ENCODE measurements around the gene JAZF1. TPM values are rescaled to one million over a fixed set of nuclear protein-coding genes. Genes with fewer than 3 reads are reported as not detected.

Gene JAZF1
- total and polyA plus RNA-seq, 10 of the 15 experiments (the other 5 are each of a cell fraction or from before 2014, with no cell fraction given), result 0.04 to 0.82 (median 0.15) TPM; not detected in 3

DNA sequence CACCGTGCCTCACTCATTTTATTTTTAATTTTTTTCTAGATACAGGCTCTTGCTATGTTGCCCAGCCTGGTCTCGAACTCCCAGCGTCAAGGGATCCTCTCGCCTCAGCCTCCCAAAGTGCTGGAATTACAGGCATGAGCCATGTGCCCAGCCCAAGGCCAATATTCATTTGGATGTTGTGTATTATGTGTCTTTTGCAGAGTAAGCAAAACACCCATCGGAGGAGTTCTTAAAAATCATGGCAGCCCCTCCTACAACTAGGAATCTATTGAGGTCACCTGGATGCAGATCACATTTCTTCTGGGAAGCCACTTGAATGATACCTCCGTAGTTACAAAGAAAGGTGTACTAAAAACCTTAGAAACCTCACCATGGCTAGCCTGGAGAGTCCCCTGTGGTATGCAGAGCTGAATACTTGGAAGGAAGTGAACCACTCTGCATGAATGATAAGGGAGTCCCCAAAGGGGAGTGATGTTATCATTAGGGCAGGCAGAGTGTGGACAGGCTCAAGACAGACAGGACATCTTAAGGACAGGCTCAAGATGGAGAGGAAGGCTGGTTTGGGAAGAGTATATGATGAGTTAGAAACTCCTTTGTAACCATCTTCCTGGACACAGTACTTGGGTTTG is 254.9 kb downstream of the JAZF1 start (continued):
- TF ChIP-seq, protein P1, sequence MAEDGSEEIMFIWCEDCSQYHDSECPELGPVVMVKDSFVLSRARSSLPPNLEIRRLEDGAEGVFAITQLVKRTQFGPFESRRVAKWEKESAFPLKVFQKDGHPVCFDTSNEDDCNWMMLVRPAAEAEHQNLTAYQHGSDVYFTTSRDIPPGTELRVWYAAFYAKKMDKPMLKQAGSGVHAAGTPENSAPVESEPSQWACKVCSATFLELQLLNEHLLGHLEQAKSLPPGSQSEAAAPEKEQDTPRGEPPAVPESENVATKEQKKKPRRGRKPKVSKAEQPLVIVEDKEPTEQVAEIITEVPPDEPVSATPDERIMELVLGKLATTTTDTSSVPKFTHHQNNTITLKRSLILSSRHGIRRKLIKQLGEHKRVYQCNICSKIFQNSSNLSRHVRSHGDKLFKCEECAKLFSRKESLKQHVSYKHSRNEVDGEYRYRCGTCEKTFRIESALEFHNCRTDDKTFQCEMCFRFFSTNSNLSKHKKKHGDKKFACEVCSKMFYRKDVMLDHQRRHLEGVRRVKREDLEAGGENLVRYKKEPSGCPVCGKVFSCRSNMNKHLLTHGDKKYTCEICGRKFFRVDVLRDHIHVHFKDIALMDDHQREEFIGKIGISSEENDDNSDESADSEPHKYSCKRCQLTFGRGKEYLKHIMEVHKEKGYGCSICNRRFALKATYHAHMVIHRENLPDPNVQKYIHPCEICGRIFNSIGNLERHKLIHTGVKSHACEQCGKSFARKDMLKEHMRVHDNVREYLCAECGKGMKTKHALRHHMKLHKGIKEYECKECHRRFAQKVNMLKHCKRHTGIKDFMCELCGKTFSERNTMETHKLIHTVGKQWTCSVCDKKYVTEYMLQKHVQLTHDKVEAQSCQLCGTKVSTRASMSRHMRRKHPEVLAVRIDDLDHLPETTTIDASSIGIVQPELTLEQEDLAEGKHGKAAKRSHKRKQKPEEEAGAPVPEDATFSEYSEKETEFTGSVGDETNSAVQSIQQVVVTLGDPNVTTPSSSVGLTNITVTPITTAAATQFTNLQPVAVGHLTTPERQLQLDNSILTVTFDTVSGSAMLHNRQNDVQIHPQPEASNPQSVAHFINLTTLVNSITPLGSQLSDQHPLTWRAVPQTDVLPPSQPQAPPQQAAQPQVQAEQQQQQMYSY (CRISPR knock-in tag; IDR thresholded peaks at IDR 0.05), result no peak
- no peak for TF ChIP-seq JUND (IDR thresholded peaks at IDR 0.05; ENCODE audit: low read depth, low read length)
- TF ChIP-seq TAF1 (IDR thresholded peaks at IDR 0.05; ENCODE audit: borderline replicate concordance, low read depth, low read length), result no peak
- TF ChIP-seq IKZF2 (IDR thresholded peaks at IDR 0.05), result peak; percentile 13 to 21; a peak in 1 of 4 replicates
- no peak for TF ChIP-seq LARP7 (IDR thresholded peaks at IDR 0.05)
- no peak for TF ChIP-seq IRF3 (IDR thresholded peaks at IDR 0.05)
- no peak for TF ChIP-seq CHD1 (IDR thresholded peaks at IDR 0.05; ENCODE audit: low read depth, low read length)
- TF ChIP-seq BMI1 (IDR thresholded peaks at IDR 0.05; ENCODE audit: borderline replicate concordance), result no peak
- no peak for TF ChIP-seq NR2F1 (conservative IDR thresholded peaks at IDR 0.05)
- peak; percentile 72; the same call in 1 of the 2 replicates for TF ChIP-seq SPI1 (IDR thresholded peaks at IDR 0.05; ENCODE audit: borderline replicate concordance, insufficient read depth, low read depth, low read length)
- no peak for TF ChIP-seq NFXL1 (IDR thresholded peaks at IDR 0.05; ENCODE audit: borderline replicate concordance)
- no peak for TF ChIP-seq SIN3A (IDR thresholded peaks at IDR 0.05; ENCODE audit: low read depth, low read length)
- no peak for TF ChIP-seq HCFC1 (IDR thresholded peaks at IDR 0.05; ENCODE audit: low read length)
- no peak for TF ChIP-seq CEBPB (IDR thresholded peaks at IDR 0.05; ENCODE audit: borderline replicate concordance in 1 of 2, low read depth in 2 of 2, low read length in 2 of 2)
- no peak for TF ChIP-seq ETV6 (conservative IDR thresholded peaks at IDR 0.05 in 1 of 2, IDR thresholded peaks at IDR 0.05 in 1 of 2; ENCODE audit: borderline replicate concordance in 1 of 2, low read depth in 1 of 2)
- no peak for TF ChIP-seq DPF2 (IDR thresholded peaks at IDR 0.05)
- TF ChIP-seq SMC3 (IDR thresholded peaks at IDR 0.05; ENCODE audit: borderline replicate concordance, low read length), result no peak
